ENCODE results near the gene ODC1.

Gene ODC1

GRCh38 chr2:10428924-10429323 lies 19.2 kb downstream of the ODC1 start:
- no peaks in the 10 kb centered on the region for H3K9me2 ChIP-seq (ENCODE audit: low read depth, low read length)
- H3K4me1 ChIP-seq (ENCODE audit: insufficient read depth, low read length, severe bottlenecking), result peaks cover 10% of the 10 kb centered on the region
- H3K4me3 ChIP-seq (ENCODE audit: low read depth, low read length, poor library complexity, severe bottlenecking), result no peak overlapping the region
- no peak overlapping the region for H2AFZ ChIP-seq (ENCODE audit: low read length)
- no peaks in the 10 kb centered on the region for H3K79me2 ChIP-seq (ENCODE audit: insufficient read depth, low read length)
- no peaks in the 10 kb centered on the region; the same call in 1 of the 2 replicates for H3K27me3 ChIP-seq (ENCODE audit: insufficient read depth, low read length)
- no peaks in the 10 kb centered on the region for H3K9me3 ChIP-seq (ENCODE audit: low read length)
- no peaks in the 10 kb centered on the region for H3F3A ChIP-seq (ENCODE audit: insufficient read depth, low read length)
- H3K27ac ChIP-seq (ENCODE audit: low read depth, low read length, poor library complexity, severe bottlenecking), result no peak overlapping the region
- H3K36me3 ChIP-seq (ENCODE audit: insufficient read depth, low read length), result no peaks in the 10 kb centered on the region
- no peak overlapping the region for H3K9ac ChIP-seq (ENCODE audit: low read length)
- H4K20me1 ChIP-seq (ENCODE audit: insufficient read depth, low read length), result no peaks in the 10 kb centered on the region
- TF ChIP-seq, protein P1, sequence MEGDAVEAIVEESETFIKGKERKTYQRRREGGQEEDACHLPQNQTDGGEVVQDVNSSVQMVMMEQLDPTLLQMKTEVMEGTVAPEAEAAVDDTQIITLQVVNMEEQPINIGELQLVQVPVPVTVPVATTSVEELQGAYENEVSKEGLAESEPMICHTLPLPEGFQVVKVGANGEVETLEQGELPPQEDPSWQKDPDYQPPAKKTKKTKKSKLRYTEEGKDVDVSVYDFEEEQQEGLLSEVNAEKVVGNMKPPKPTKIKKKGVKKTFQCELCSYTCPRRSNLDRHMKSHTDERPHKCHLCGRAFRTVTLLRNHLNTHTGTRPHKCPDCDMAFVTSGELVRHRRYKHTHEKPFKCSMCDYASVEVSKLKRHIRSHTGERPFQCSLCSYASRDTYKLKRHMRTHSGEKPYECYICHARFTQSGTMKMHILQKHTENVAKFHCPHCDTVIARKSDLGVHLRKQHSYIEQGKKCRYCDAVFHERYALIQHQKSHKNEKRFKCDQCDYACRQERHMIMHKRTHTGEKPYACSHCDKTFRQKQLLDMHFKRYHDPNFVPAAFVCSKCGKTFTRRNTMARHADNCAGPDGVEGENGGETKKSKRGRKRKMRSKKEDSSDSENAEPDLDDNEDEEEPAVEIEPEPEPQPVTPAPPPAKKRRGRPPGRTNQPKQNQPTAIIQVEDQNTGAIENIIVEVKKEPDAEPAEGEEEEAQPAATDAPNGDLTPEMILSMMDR (IDR thresholded peaks at IDR 0.05; ENCODE audit: low read length), result no peak
- TF ChIP-seq EZH2 (IDR thresholded peaks at IDR 0.05; ENCODE audit: borderline replicate concordance, low read length), result no peak
- H3K4me2 ChIP-seq (ENCODE audit: low read length), result no peak overlapping the region

GRCh38 chr2:10428355-10428754 lies 19.8 kb downstream of the ODC1 start:
- Histone ChIP-seq H3K27me3 (ENCODE audit: insufficient read depth, low read length) (peaks cover 3% of the 10 kb centered on the region; the same call in 1 of the 2 replicates), H3K27ac (ENCODE audit: low read depth, low read length, poor library complexity, severe bottlenecking) (no peak overlapping the region), H3K4me3 (ENCODE audit: low read depth, low read length, poor library complexity, severe bottlenecking) (no peak overlapping the region), H3K9ac (ENCODE audit: low read length) (no peak overlapping the region), H3K36me3 (ENCODE audit: insufficient read depth, low read length) (no peaks in the 10 kb centered on the region), H3K9me3 (ENCODE audit: low read length) (no peaks in the 10 kb centered on the region), H3F3A (ENCODE audit: insufficient read depth, low read length) (no peaks in the 10 kb centered on the region), H3K4me1 (ENCODE audit: insufficient read depth, low read length, severe bottlenecking) (peaks cover 10% of the 10 kb centered on the region), H3K9me2 (ENCODE audit: low read depth, low read length) (no peaks in the 10 kb centered on the region), H4K20me1 (ENCODE audit: insufficient read depth, low read length) (no peaks in the 10 kb centered on the region), H3K79me2 (ENCODE audit: insufficient read depth, low read length) (no peaks in the 10 kb centered on the region), H3K4me2 (ENCODE audit: low read length) (no peak overlapping the region), H2AFZ (ENCODE audit: low read length) (no peak overlapping the region)
- TF ChIP-seq EZH2 (IDR thresholded peaks at IDR 0.05; ENCODE audit: borderline replicate concordance, low read length), result no peak
- TF ChIP-seq, protein P1 (IDR thresholded peaks at IDR 0.05; ENCODE audit: low read length), result no peak

DNA sequence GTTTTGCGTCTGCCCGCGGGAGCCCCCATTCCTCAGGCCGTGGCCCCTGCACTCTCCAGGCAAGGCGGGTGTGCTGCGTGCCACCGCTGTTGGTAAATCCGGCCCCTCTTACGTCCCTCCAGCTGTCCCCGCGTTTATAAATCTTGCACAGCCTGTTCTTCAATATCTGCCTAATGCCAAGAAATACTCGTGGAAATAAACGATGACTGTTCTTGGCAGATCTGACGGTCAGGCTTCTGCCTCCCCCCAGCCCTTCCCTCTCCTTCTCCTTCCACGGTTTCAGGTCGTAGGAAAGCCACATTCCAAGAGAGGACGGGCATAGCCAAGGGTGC lies 20.5 kb downstream of the ODC1 start:
- Histone ChIP-seq H3K9ac (ENCODE audit: low read length) (no peak overlapping the region), H2AFZ (ENCODE audit: low read length) (no peak overlapping the region), H3K9me2 (ENCODE audit: low read depth, low read length) (no peaks in the 10 kb centered on the region), H4K20me1 (ENCODE audit: insufficient read depth, low read length) (no peaks in the 10 kb centered on the region), H3K27ac (ENCODE audit: low read depth, low read length, poor library complexity, severe bottlenecking) (no peak overlapping the region), H3K4me2 (ENCODE audit: low read length) (no peak overlapping the region), H3K4me3 (ENCODE audit: low read depth, low read length, poor library complexity, severe bottlenecking) (no peak overlapping the region), H3F3A (ENCODE audit: insufficient read depth, low read length) (no peaks in the 10 kb centered on the region), H3K36me3 (ENCODE audit: insufficient read depth, low read length) (no peaks in the 10 kb centered on the region), H3K4me1 (ENCODE audit: insufficient read depth, low read length, severe bottlenecking) (peaks cover 9% of the 10 kb centered on the region), H3K9me3 (ENCODE audit: low read length) (no peaks in the 10 kb centered on the region), H3K79me2 (ENCODE audit: insufficient read depth, low read length) (no peaks in the 10 kb centered on the region), H3K27me3 (ENCODE audit: insufficient read depth, low read length) (peaks cover 10% of the 10 kb centered on the region; the same call in 1 of the 2 replicates)
- no peak for TF ChIP-seq EZH2 (IDR thresholded peaks at IDR 0.05; ENCODE audit: borderline replicate concordance, low read length)
- TF ChIP-seq, protein P1 (IDR thresholded peaks at IDR 0.05; ENCODE audit: low read length), result no peak
